Common myeloid progenitor, CD34-positive (primary cell): ENCODE results near the gene SIRT4.

ENCODE experiments used
- CTCF ChIA-PET: fragments of 350-600 bp; sonication (Branson Sonifier 250); formaldehyde crosslinking; loops from one replicate; lab custom pipeline; 2021; ENCODE audit warnings: antibody characterized with exemption; lab: Charles Lee
- POLR2A ChIA-PET: fragments of 350-600 bp; sonication (Branson Sonifier 250); formaldehyde crosslinking; loops from one replicate; lab custom pipeline; 2021; ENCODE audit warnings: antibody characterized with exemption; lab: Charles Lee
- DNase-seq, 3 donors: peaks; one replicate each; pipeline versions ENCODE4 v3.0.0 to v3.0.0-alpha.2; 2013
- H3K27ac ChIP-seq, 2 experiments: 1 replicate in 1 of 2; 2 replicates in 1 of 2; pipeline ENCODE4 v1.7.0; 2013; ENCODE audit warnings: inconsistent platforms in 2 of 2, low read length in 2 of 2, mild to moderate bottlenecking in 2 of 2, low read depth in 1 of 2, moderate library complexity in 1 of 2; ENCODE audit not compliant: severe bottlenecking in 2 of 2, insufficient read depth in 1 of 2, poor library complexity in 1 of 2
- H3K27me3 ChIP-seq, 5 experiments: replicated peaks in 2 of 5; 1 replicate in 3 of 5; 2 replicates in 2 of 5; pipeline versions ENCODE4 v1.6.1 to v1.7.0; 2013; ENCODE audit warnings: low read length in 4 of 5, mild to moderate bottlenecking in 2 of 5, moderate library complexity in 2 of 5, inconsistent platforms in 1 of 5; ENCODE audit not compliant: insufficient read depth in 5 of 5, control insufficient read depth in 4 of 5
- H3K36me3 ChIP-seq, 4 experiments: 1 replicate in 2 of 4; 2 replicates in 2 of 4; pipeline versions ENCODE4 v1.6.1 to v1.7.0; 2013; ENCODE audit warnings: low read length in 3 of 4, control low read depth in 1 of 4, mild to moderate bottlenecking in 1 of 4; ENCODE audit not compliant: control insufficient read depth in 4 of 4, insufficient read depth in 4 of 4
- H3K4me1 ChIP-seq, 4 experiments: 1 replicate in 3 of 4; 2 replicates in 1 of 4; pipeline versions ENCODE4 v1.6.1 to v1.7.1; 2013; ENCODE audit warnings: low read length in 3 of 4, mild to moderate bottlenecking in 3 of 4, control low read depth in 1 of 4, inconsistent platforms in 1 of 4, moderate library complexity in 1 of 4; ENCODE audit not compliant: control insufficient read depth in 4 of 4, insufficient read depth in 4 of 4; ENCODE audit errors: control extremely low read depth in 1 of 4
- H3K4me3 ChIP-seq, 7 experiments: 1 replicate in 4 of 7; 2 replicates in 3 of 7; pipeline versions ENCODE4 v1.5.1 to v1.7.0; 2013; ENCODE audit warnings: mild to moderate bottlenecking in 7 of 7, low read length in 6 of 7, moderate library complexity in 6 of 7, inconsistent platforms in 2 of 7, low read depth in 2 of 7, control low read depth in 1 of 7; ENCODE audit not compliant: insufficient read depth in 4 of 7, control insufficient read depth in 1 of 7; ENCODE audit errors: extremely low read depth in 1 of 7
- H3K9me3 ChIP-seq, 5 experiments: 1 replicate in 4 of 5; 2 replicates in 1 of 5; pipeline versions ENCODE4 v1.6.1 to v1.7.1; 2013; ENCODE audit warnings: low read length in 4 of 5, mild to moderate bottlenecking in 2 of 5, inconsistent platforms in 1 of 5, low read depth in 1 of 5, moderate library complexity in 1 of 5; ENCODE audit not compliant: control insufficient read depth in 4 of 5, insufficient read depth in 2 of 5; ENCODE audit errors: control extremely low read depth in 1 of 5
- WGBS: methylation state at CpG from one replicate; pipeline ENCODE4 v1.1.5; 2013; ENCODE audit not compliant: insufficient coverage; 5-methylcytosine and 5-hydroxymethylcytosine counted together

SIRT4 gene

DNA sequence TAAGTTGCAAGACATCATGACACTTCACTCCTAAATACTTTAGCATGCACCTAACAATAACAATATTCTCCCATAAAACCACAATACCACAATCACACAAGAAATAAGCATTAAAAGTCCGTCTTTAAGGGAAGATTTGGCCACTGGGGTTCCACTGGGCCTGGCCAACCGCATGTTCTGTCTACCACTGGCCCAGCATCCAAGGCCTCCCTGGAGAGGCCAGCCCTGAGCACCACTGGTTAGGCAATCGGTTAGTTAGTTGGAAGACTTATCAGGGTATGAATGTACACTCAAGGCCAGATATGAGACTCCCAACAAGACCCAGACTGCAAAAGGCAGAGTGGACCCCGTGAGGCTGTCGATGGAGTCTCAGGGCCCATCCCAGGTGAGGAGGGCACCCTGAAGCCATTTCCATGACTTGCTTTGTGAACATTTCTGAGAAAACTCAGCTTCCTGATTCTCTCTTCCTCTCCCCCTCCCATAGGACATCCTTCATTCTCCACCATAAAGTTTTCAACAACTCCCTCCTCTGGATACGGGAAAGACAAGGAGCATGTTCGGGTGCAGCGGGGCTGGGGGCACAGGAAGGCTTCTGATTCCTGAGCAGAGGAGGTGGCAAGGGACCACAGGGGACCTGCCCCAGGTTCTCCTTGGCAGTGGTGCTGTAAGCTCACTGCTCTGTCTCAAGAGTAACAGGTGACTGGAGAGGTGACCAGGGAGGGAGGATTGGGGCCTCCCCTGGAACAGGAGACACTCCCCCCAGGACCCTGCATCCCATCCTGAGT, 42.5 kb upstream of the SIRT4 start:
- no peaks in the 10 kb centered on the region for H3K27me3 ChIP-seq
- H3K9me3 ChIP-seq, result no peaks in the 10 kb centered on the region
- H3K27ac ChIP-seq, result no peak overlapping the region
- ChIA-PET CTCF (interaction anchor here (26.9 to 43.0 kb wide), 2 partner anchors 14 to 35 kb away, joined by 425 to 879 read pairs; no protein-coding TSS in a partner anchor), POLR2A (interaction anchor here (1.3 kb wide), 1 partner anchor 32 kb away, joined by 3 read pairs; no protein-coding TSS in a partner anchor)
- peaks cover 0 to 7% (median 2%) of the 10 kb centered on the region in 4 experiments for H3K36me3 ChIP-seq
- H3K4me1 ChIP-seq, result peaks cover 13 to 49% (median 36%) of the 10 kb centered on the region in 4 experiments
- H3K4me3 ChIP-seq, result no peak overlapping the region
- 91% methylated on average over 5 of the region's 8 CpGs for WGBS
- DNase-seq, result no peak

DNA sequence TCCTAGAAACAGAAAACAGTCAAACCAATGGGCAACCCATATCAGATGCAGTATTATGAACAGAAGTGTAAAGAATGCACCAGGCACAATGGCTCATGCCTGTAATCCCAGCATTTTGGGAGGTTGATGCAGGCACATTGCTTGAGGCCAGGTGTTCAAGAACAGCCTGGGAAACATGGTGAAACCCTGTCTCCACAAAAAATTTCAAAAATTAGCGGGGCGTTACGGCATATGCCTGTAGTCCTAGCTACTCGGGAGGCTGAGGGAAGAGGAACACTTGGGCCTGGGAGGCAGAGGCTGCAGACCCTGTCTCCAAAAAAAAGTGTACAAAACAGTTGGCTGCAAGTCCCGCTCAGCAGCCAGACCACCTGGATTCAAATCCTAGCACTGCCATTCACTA, 41.5 kb upstream of the SIRT4 start:
- Histone ChIP-seq H3K4me1 (peaks cover 13 to 51% (median 42%) of the 10 kb centered on the region in 4 experiments), H3K27me3 (no peaks in the 10 kb centered on the region), H3K4me3 (no peak overlapping the region), H3K27ac (no peak overlapping the region), H3K36me3 (no peaks in the 10 kb centered on the region), H3K9me3 (no peaks in the 10 kb centered on the region)
- DNase-seq, result no peak
- 100% methylated on average over 2 of the region's 5 CpGs for WGBS
- ChIA-PET CTCF (interaction anchor here (1.6 to 43.0 kb wide), 3 partner anchors 15 to 36 kb away, joined by 5 to 879 read pairs (median 425); no protein-coding TSS in a partner anchor), POLR2A (interaction anchor here (1.3 kb wide), 1 partner anchor 31 kb away, joined by 3 read pairs; no protein-coding TSS in a partner anchor)

DNA sequence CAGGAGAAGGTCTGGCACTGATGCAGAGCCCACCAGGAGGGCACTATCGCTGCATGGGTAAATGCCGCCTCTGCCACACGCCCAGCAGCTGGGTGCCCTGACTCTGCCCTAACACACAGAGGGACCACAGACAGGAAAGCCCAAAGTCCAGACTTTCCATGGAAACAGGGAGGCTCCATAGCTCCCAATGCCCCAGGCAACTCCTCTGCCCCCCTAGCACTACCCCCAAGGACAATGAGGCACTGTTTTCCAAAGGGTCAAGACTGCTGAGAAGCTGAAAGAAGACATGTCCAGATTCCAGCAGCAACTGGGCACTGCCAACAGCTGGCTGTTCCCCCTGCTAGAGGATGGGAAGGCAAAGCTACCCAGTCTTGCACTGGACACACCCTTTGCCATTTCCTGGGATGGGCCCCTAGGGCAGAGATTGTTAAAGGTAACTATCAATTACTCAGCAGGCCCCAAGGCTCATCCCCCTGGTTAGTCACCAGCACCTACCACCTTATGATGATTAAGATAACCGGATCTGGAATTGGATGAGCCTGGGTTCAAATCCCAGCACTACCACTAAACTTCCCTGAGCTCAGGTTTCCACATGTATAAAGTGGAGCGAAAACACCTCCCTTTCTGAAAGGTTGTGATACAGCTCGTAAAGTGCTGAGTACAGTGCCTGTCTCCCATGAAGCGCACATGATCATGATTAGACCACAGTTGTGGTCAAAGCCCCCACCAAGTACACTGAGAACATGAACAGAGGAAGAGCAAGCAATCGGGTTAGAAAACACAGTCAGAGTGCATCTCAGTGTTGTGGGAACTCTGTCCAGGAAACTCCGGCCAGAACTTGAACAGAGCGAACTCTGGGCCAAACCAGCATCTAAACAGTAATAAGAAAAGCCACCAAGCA, 39.9 kb upstream of the SIRT4 start:
- Histone ChIP-seq H3K4me3 (peak overlapping the region in 5 of 7 experiments; percentile 29 to 79 (median 42)), H3K9me3 (no peaks in the 10 kb centered on the region), H3K4me1 (peaks cover 13 to 55% (median 48%) of the 10 kb centered on the region in 4 experiments), H3K27ac (peak overlapping the region in 1 of 2 experiments; percentile 55), H3K36me3 (no peaks in the 10 kb centered on the region), H3K27me3 (no peaks in the 10 kb centered on the region)
- WGBS, result 50% methylated on average over 10 of the region's 10 CpGs
- DNase-seq, result peak; percentile 43 to 78 (median 73)
- ChIA-PET CTCF (interaction anchor here (0.9 to 43.0 kb wide), 6 partner anchors 13 to 73 kb away, joined by 3 to 879 read pairs (median 4); partner anchors contain the start of gene RPLP0), POLR2A (interaction anchor here (0.6 to 2.3 kb wide), 8 partner anchors 8 to 116 kb away, joined by 3 to 14 read pairs (median 4); partner anchors contain the start of genes RNU4-1, RNU4-2 and RPLP0)

- WGBS, result 80% methylated on average over 9 of the region's 15 CpGs
- ChIA-PET CTCF (interaction anchor here (0.9 to 43.0 kb wide), 5 partner anchors 17 to 74 kb away, joined by 3 to 879 read pairs (median 3); partner anchors contain the start of gene RPLP0), POLR2A (interaction anchor here (0.6 to 2.3 kb wide), 7 partner anchors 9 to 115 kb away, joined by 3 to 14 read pairs (median 4); partner anchors contain the start of genes RNU4-1, RNU4-2 and RPLP0)
- peak overlapping the region in 1 of 2 experiments; percentile 55 for H3K27ac ChIP-seq
- no peaks in the 10 kb centered on the region for H3K9me3 ChIP-seq
- H3K36me3 ChIP-seq, result no peaks in the 10 kb centered on the region
- peak overlapping the region in 5 of 7 experiments; percentile 29 to 79 (median 44) for H3K4me3 ChIP-seq
- peaks cover 13 to 64% (median 49%) of the 10 kb centered on the region in 4 experiments for H3K4me1 ChIP-seq
- no peaks in the 10 kb centered on the region for H3K27me3 ChIP-seq
- DNase-seq, result no peak
These were observed 39.0 kb upstream of the SIRT4 start for GRCh38 chr12:120262852-120263747.

DNA sequence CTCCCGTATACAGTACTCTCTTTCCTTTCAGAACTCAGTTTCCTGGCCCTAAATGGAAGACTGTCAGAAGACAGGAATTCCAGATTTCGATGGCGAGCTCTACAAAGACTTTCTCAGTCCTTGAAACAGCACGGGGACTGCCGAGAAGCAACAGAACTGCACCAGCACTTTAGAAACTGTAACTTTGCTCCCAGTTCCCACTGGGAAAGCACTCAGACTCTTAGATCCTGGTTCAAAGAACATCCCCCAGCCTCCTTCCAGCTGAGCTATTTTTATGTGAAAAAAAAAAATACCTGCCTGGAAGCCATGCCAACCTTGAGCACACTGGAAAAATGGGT, 38.4 kb upstream of the SIRT4 start:
- ChIA-PET POLR2A (no interaction called here), CTCF (interaction anchor here (1.1 to 43.0 kb wide), 3 partner anchors 18 to 63 kb away, joined by 3 to 879 read pairs (median 425); partner anchors contain the start of gene RPLP0)
- no peaks in the 10 kb centered on the region for H3K36me3 ChIP-seq
- no peak for DNase-seq
- WGBS, result 94% methylated on average over 3 of the region's 5 CpGs
- H3K4me1 ChIP-seq, result peaks cover 13 to 67% (median 49%) of the 10 kb centered on the region in 4 experiments
- peak overlapping the region in 4 of 7 experiments; percentile 59 to 86 (median 78) for H3K4me3 ChIP-seq
- H3K27me3 ChIP-seq, result no peaks in the 10 kb centered on the region
- H3K9me3 ChIP-seq, result no peaks in the 10 kb centered on the region
- peak overlapping the region in 1 of 2 experiments; percentile 55 for H3K27ac ChIP-seq
